SK-MEL-5 (cell line): ENCODE measurements around the gene RAB3A. TPM values are rescaled to one million over a fixed set of nuclear protein-coding genes. Genes with fewer than 3 reads are reported as not detected.

Experiments used
- DNase-seq: peaks from one replicate; pipeline ENCODE4 v3.0.0-alpha.2; 2016; ENCODE audit warnings: low read depth, low spot score
- in situ Hi-C: cut with HindIII; loops from 2 replicates; pipeline ENCODE4 v1.10.0; 2016; ENCODE audit warnings: low sequenced_read_pairs, high pct_unique_total_duplicates, low pct_unique_long_range_greater_than_20kb
- total RNA-seq: library from RNA; depleted of rRNA; stranded (reverse); fragments of >200 nt; shearing (Covaris generic); gene quantifications from 2 replicates; pipeline ENCODE4 v1.2.3, GENCODE V29; 2014

RAB3A gene
- total RNA-seq, 1 experiment from 2014 or later, result 7.9 TPM

- peak; percentile 51 for DNase-seq
- in situ Hi-C loops, result no loop called here
These were observed 1.5 kb upstream of the RAB3A start for GRCh38 chr19:18205200-18205892.

GRCh38 chr19:18204394-18205199, 755 bp upstream of the RAB3A start:
- peak; percentile 24 for DNase-seq
- in situ Hi-C loops, result no loop called here

- in situ Hi-C loops, result no loop called here
- no peak for DNase-seq
These were observed 407 bp downstream of the RAB3A start for GRCh38 chr19:18203408-18203862.

GRCh38 chr19:18202778-18203407, 949 bp downstream of the RAB3A start:
- in situ Hi-C loops, result no loop called here
- DNase-seq, result peak; percentile 40

- in situ Hi-C loops, result no loop called here
- DNase-seq, result no peak
These were observed 1.5 kb downstream of the RAB3A start for GRCh38 chr19:18202397-18202777.

GRCh38 chr19:18198374-18198773, 5.5 kb downstream of the RAB3A start:
- no peak for DNase-seq
- in situ Hi-C loops, result no loop called here

- no peak for DNase-seq
- in situ Hi-C loops, result no loop called here
These were observed 5.9 kb downstream of the RAB3A start for GRCh38 chr19:18197941-18198340.

- no peak for DNase-seq
- in situ Hi-C loops, result no loop called here
These were observed 6.5 kb downstream of the RAB3A start for GRCh38 chr19:18197306-18197705.

- in situ Hi-C loops, result no loop called here
- no peak for DNase-seq
These were observed 7.4 kb downstream of the RAB3A start for GRCh38 chr19:18196511-18196845.

- in situ Hi-C loops, result no loop called here
- no peak for DNase-seq
These were observed 9.1 kb downstream of the RAB3A start for GRCh38 chr19:18194554-18195238.

GRCh38 chr19:18194181-18194530, 9.7 kb downstream of the RAB3A start:
- in situ Hi-C loops, result no loop called here
- DNase-seq, result no peak

- no peak for DNase-seq
- in situ Hi-C loops, result no loop called here
These were observed 10.3 kb downstream of the RAB3A start for GRCh38 chr19:18193388-18194180.

- in situ Hi-C loops, result no loop called here
- DNase-seq, result peak; percentile 99
These were observed 11.0 kb downstream of the RAB3A start, which contains the start of gene MPV17L2 for GRCh38 chr19:18192673-18193387. Gene MPV17L2 (plus strand): TSS chr19:18193218. CDS start chr19:18193282, 64 bp downstream.

- no peak for DNase-seq
- in situ Hi-C loops, result no loop called here
These were observed 12.2 kb downstream of the RAB3A start for GRCh38 chr19:18191640-18192062.

- no peak for DNase-seq
- in situ Hi-C loops, result no loop called here
These were observed 13.6 kb downstream of the RAB3A start for GRCh38 chr19:18190278-18190677.

GRCh38 chr19:18185538-18185937, 18.3 kb downstream of the RAB3A start:
- no peak for DNase-seq
- in situ Hi-C loops, result no loop called here

- in situ Hi-C loops, result no loop called here
- DNase-seq, result no peak
These were observed 20.3 kb downstream of the RAB3A start for GRCh38 chr19:18183529-18183928.
